Measurements from ENCODE around the gene EXOC6B.

GRCh38 chr2:72211777-72212485 is 613.9 kb downstream of the EXOC6B start:
- TF ChIP-seq CTCF (IDR thresholded peaks at IDR 0.05) (no peak), POLR2A (IDR thresholded peaks at IDR 0.05) (no peak)
